Measurements from ENCODE around the gene DNAJC15. TPM values are rescaled to one million over a fixed set of nuclear protein-coding genes. Genes with fewer than 3 reads are reported as not detected.

DNAJC15 gene
- 2.3 TPM for polyA plus RNA-seq (2013, experiment 1 of 2)
- polyA plus RNA-seq (2013, experiment 2 of 2) = 2.9 TPM

GRCh38 chr13:43023289-43023963 is at the start of gene DNAJC15:
DNAJC15 (plus strand) TSS chr13:43023586; CDS start chr13:43023627, 41 bp downstream.
- peak within 1 kb of the TSS; percentile 67 for H2BK120ac ChIP-seq (ENCODE audit: low read depth, low read length)
- no peak within 1 kb of the TSS for H3K27ac ChIP-seq (replicated peaks; ENCODE audit: low read length)
- no peaks in the 10 kb centered on the region for H3K36me3 ChIP-seq (replicated peaks in 1 of 2; ENCODE audit: control insufficient read depth in 2 of 2, insufficient read depth in 2 of 2, low read length in 2 of 2)
- H3K14ac ChIP-seq (ENCODE audit: low read length) = no peak within 1 kb of the TSS
- no peak within 1 kb of the TSS for H3K9ac ChIP-seq (ENCODE audit: low read depth, low read length, poor library complexity)
- peak within 1 kb of the TSS in 1 of 2 donors; percentile 74 for H3K4me3 ChIP-seq (ENCODE audit: low read length in 2 of 2)
- no peaks in the 10 kb centered on the region for H3K27me3 ChIP-seq (ENCODE audit: control insufficient read depth in 3 of 3, insufficient read depth in 3 of 3, low read depth in 1 of 3, low read length in 3 of 3)
- no peak within 1 kb of the TSS for H4K8ac ChIP-seq (ENCODE audit: low read depth, low read length)
- peak within 1 kb of the TSS; percentile 66 for H2AK5ac ChIP-seq (ENCODE audit: low read depth, low read length)
- peak within 1 kb of the TSS; percentile 49 for H2BK12ac ChIP-seq (ENCODE audit: low read length)
- peak within 1 kb of the TSS; percentile 35 for H3K23ac ChIP-seq (ENCODE audit: low read depth, low read length, poor library complexity)
- no CpG with 5 or more reads among the region's 48 CpGs for WGBS, 2 donors (ENCODE audit: extremely low coverage in 2 of 2, insufficient read length in 2 of 2, insufficient replicate concordance in 1 of 2)
- H2BK5ac ChIP-seq (ENCODE audit: low read length) = no peak within 1 kb of the TSS
- peak within 1 kb of the TSS; percentile 5 for H2AFZ ChIP-seq (ENCODE audit: low read length)
- H3K4ac ChIP-seq (ENCODE audit: low read length) = no peak within 1 kb of the TSS
- no peak within 1 kb of the TSS for H2BK15ac ChIP-seq (ENCODE audit: low read length)
- peak within 1 kb of the TSS; percentile 83 for H3K18ac ChIP-seq (ENCODE audit: low read length)
- H4K91ac ChIP-seq (ENCODE audit: low read depth, low read length, poor library complexity) = no peak within 1 kb of the TSS
- H3K79me1 ChIP-seq (ENCODE audit: low read depth, low read length) = no peaks in the 10 kb centered on the region
- DNase-seq (ENCODE audit: low spot score) = peak; percentile 33
- H3K4me2 ChIP-seq (ENCODE audit: insufficient read depth, low read length, poor library complexity, severe bottlenecking) = peak within 1 kb of the TSS; percentile 12
- H3K4me1 ChIP-seq (ENCODE audit: control insufficient read depth in 2 of 2, insufficient read depth in 1 of 2, low read depth in 1 of 2, low read length in 2 of 2) = peaks cover 0 to 5% of the 10 kb centered on the region in 2 donors
- no peaks in the 10 kb centered on the region for H3K9me3 ChIP-seq (replicated peaks in 1 of 2; ENCODE audit: control insufficient read depth in 2 of 2, insufficient read depth in 1 of 2, low read depth in 1 of 2, low read length in 2 of 2)

- Histone ChIP-seq H2BK12ac (ENCODE audit: low read length) (no peak overlapping the region), H3K36me3 (replicated peaks in 1 of 2; ENCODE audit: control insufficient read depth in 2 of 2, insufficient read depth in 2 of 2, low read length in 2 of 2) (no peaks in the 10 kb centered on the region), H3K4me2 (ENCODE audit: insufficient read depth, low read length, poor library complexity, severe bottlenecking) (no peak overlapping the region), H3K79me1 (ENCODE audit: low read depth, low read length) (no peaks in the 10 kb centered on the region), H3K4me3 (ENCODE audit: low read length in 2 of 2) (no peak overlapping the region), H3K4ac (ENCODE audit: low read length) (no peak overlapping the region), H2AK5ac (ENCODE audit: low read depth, low read length) (no peak overlapping the region), H3K27ac (replicated peaks; ENCODE audit: low read length) (no peak overlapping the region), H2BK15ac (ENCODE audit: low read length) (no peak overlapping the region), H3K4me1 (ENCODE audit: control insufficient read depth in 2 of 2, insufficient read depth in 1 of 2, low read depth in 1 of 2, low read length in 2 of 2) (no peaks in the 10 kb centered on the region), H4K91ac (ENCODE audit: low read depth, low read length, poor library complexity) (no peak overlapping the region), H3K14ac (ENCODE audit: low read length) (no peak overlapping the region), H3K9ac (ENCODE audit: low read depth, low read length, poor library complexity) (no peak overlapping the region), H2AFZ (ENCODE audit: low read length) (no peak overlapping the region), H3K9me3 (replicated peaks in 1 of 2; ENCODE audit: control insufficient read depth in 2 of 2, insufficient read depth in 1 of 2, low read depth in 1 of 2, low read length in 2 of 2) (peaks cover 0 to 2% of the 10 kb centered on the region in 2 donors), H3K23ac (ENCODE audit: low read depth, low read length, poor library complexity) (no peak overlapping the region), H2BK5ac (ENCODE audit: low read length) (no peak overlapping the region), H3K27me3 (ENCODE audit: control insufficient read depth in 3 of 3, insufficient read depth in 3 of 3, low read depth in 1 of 3, low read length in 3 of 3) (no peaks in the 10 kb centered on the region), H3K18ac (ENCODE audit: low read length) (no peak overlapping the region), H4K8ac (ENCODE audit: low read depth, low read length) (no peak overlapping the region), H2BK120ac (ENCODE audit: low read depth, low read length) (no peak overlapping the region)
- no CpG with 5 or more reads among the region's 3 CpGs for WGBS, 2 donors (ENCODE audit: extremely low coverage in 2 of 2, insufficient read length in 2 of 2, insufficient replicate concordance in 1 of 2)
- no peak for DNase-seq (ENCODE audit: low spot score)
These were observed 47.3 kb upstream of the DNAJC15 start for GRCh38 chr13:42976066-42976465.

- no CpG with 5 or more reads among the region's 1 CpG for WGBS, 2 donors (ENCODE audit: extremely low coverage in 2 of 2, insufficient read length in 2 of 2, insufficient replicate concordance in 1 of 2)
These were observed 46.1 kb upstream of the DNAJC15 start for GRCh38 chr13:42977219-42977659.

GRCh38 chr13:42981317-42981716 is 42.1 kb upstream of the DNAJC15 start:
- Histone ChIP-seq H2AK5ac (ENCODE audit: low read depth, low read length) (no peak overlapping the region), H3K36me3 (replicated peaks in 1 of 2; ENCODE audit: control insufficient read depth in 2 of 2, insufficient read depth in 2 of 2, low read length in 2 of 2) (no peaks in the 10 kb centered on the region), H3K79me1 (ENCODE audit: low read depth, low read length) (no peaks in the 10 kb centered on the region), H3K4me3 (ENCODE audit: low read length in 2 of 2) (no peak overlapping the region), H4K91ac (ENCODE audit: low read depth, low read length, poor library complexity) (no peak overlapping the region), H3K9ac (ENCODE audit: low read depth, low read length, poor library complexity) (no peak overlapping the region), H3K4ac (ENCODE audit: low read length) (no peak overlapping the region), H2BK5ac (ENCODE audit: low read length) (no peak overlapping the region), H2BK12ac (ENCODE audit: low read length) (no peak overlapping the region), H3K23ac (ENCODE audit: low read depth, low read length, poor library complexity) (no peak overlapping the region), H2AFZ (ENCODE audit: low read length) (no peak overlapping the region), H3K14ac (ENCODE audit: low read length) (no peak overlapping the region), H3K27ac (replicated peaks; ENCODE audit: low read length) (no peak overlapping the region), H2BK15ac (ENCODE audit: low read length) (no peak overlapping the region), H3K4me1 (ENCODE audit: control insufficient read depth in 2 of 2, insufficient read depth in 1 of 2, low read depth in 1 of 2, low read length in 2 of 2) (no peaks in the 10 kb centered on the region), H3K18ac (ENCODE audit: low read length) (no peak overlapping the region), H4K8ac (ENCODE audit: low read depth, low read length) (no peak overlapping the region), H3K4me2 (ENCODE audit: insufficient read depth, low read length, poor library complexity, severe bottlenecking) (no peak overlapping the region), H3K27me3 (ENCODE audit: control insufficient read depth in 3 of 3, insufficient read depth in 3 of 3, low read depth in 1 of 3, low read length in 3 of 3) (no peaks in the 10 kb centered on the region), H2BK120ac (ENCODE audit: low read depth, low read length) (no peak overlapping the region), H3K9me3 (replicated peaks in 1 of 2; ENCODE audit: control insufficient read depth in 2 of 2, insufficient read depth in 1 of 2, low read depth in 1 of 2, low read length in 2 of 2) (peaks cover 0 to 2% of the 10 kb centered on the region in 2 donors)
- no CpG with 5 or more reads among the region's 3 CpGs for WGBS, 2 donors (ENCODE audit: extremely low coverage in 2 of 2, insufficient read length in 2 of 2, insufficient replicate concordance in 1 of 2)
- no peak for DNase-seq (ENCODE audit: low spot score)

More at GRCh38 chr13:42977219-42977659, 46.1 kb upstream of the DNAJC15 start:
- Histone ChIP-seq H3K14ac (ENCODE audit: low read length) (no peak overlapping the region), H3K79me1 (ENCODE audit: low read depth, low read length) (no peaks in the 10 kb centered on the region), H3K4ac (ENCODE audit: low read length) (no peak overlapping the region), H4K8ac (ENCODE audit: low read depth, low read length) (no peak overlapping the region), H2BK12ac (ENCODE audit: low read length) (no peak overlapping the region), H2BK15ac (ENCODE audit: low read length) (no peak overlapping the region), H4K91ac (ENCODE audit: low read depth, low read length, poor library complexity) (no peak overlapping the region), H3K36me3 (replicated peaks in 1 of 2; ENCODE audit: control insufficient read depth in 2 of 2, insufficient read depth in 2 of 2, low read length in 2 of 2) (no peaks in the 10 kb centered on the region), H3K9me3 (replicated peaks in 1 of 2; ENCODE audit: control insufficient read depth in 2 of 2, insufficient read depth in 1 of 2, low read depth in 1 of 2, low read length in 2 of 2) (peaks cover 0 to 2% of the 10 kb centered on the region in 2 donors), H2AFZ (ENCODE audit: low read length) (no peak overlapping the region), H3K4me3 (ENCODE audit: low read length in 2 of 2) (no peak overlapping the region), H3K18ac (ENCODE audit: low read length) (no peak overlapping the region), H2BK120ac (ENCODE audit: low read depth, low read length) (no peak overlapping the region), H3K4me1 (ENCODE audit: control insufficient read depth in 2 of 2, insufficient read depth in 1 of 2, low read depth in 1 of 2, low read length in 2 of 2) (no peaks in the 10 kb centered on the region), H3K27me3 (ENCODE audit: control insufficient read depth in 3 of 3, insufficient read depth in 3 of 3, low read depth in 1 of 3, low read length in 3 of 3) (no peaks in the 10 kb centered on the region), H3K23ac (ENCODE audit: low read depth, low read length, poor library complexity) (no peak overlapping the region), H3K4me2 (ENCODE audit: insufficient read depth, low read length, poor library complexity, severe bottlenecking) (no peak overlapping the region), H3K27ac (replicated peaks; ENCODE audit: low read length) (no peak overlapping the region), H2AK5ac (ENCODE audit: low read depth, low read length) (no peak overlapping the region), H2BK5ac (ENCODE audit: low read length) (no peak overlapping the region), H3K9ac (ENCODE audit: low read depth, low read length, poor library complexity) (no peak overlapping the region)
- DNase-seq (ENCODE audit: low spot score) = no peak

Data from neuronal stem cell (in vitro differentiated cells).